Natural killer cell (primary cell): Measurements from ENCODE around the gene ATG4D. TPM values are rescaled to one million over a fixed set of nuclear protein-coding genes. Genes with fewer than 3 reads are reported as not detected.

Experiments
- ATAC-seq, 3 donors: fragments of 150-1000 bp in 2 of 3; fragments of 200-7000 bp in 1 of 3; cut with Tn5 transposase; 1 replicate in 1 of 3; 2 replicates in 2 of 3; pipeline ENCODE4 v1.10.0; 2021; ENCODE audit warnings: mild to moderate bottlenecking in 2 of 3, moderate library complexity in 2 of 3
- DNase-seq, 2 donors: peaks; one replicate each; pipeline versions ENCODE4 v3.0.0 to v3.0.0-alpha.2; 2013 to 2021; ENCODE audit warnings: mixed read lengths in 1 of 2
- H3K27ac ChIP-seq: one replicate; pipeline ENCODE4 v1.5.1; 2013; ENCODE audit warnings: mild to moderate bottlenecking, low read length
- H3K27me3 ChIP-seq: one replicate; pipeline ENCODE4 v1.6.1; 2013; ENCODE audit warnings: low read length; ENCODE audit not compliant: control insufficient read depth, insufficient read depth
- H3K36me3 ChIP-seq: one replicate; pipeline ENCODE4 v1.6.1; 2013; ENCODE audit warnings: low read length; ENCODE audit not compliant: control insufficient read depth, insufficient read depth
- H3K4me1 ChIP-seq: one replicate; pipeline ENCODE4 v1.6.1; 2013; ENCODE audit warnings: low read length; ENCODE audit not compliant: control insufficient read depth, insufficient read depth
- H3K4me3 ChIP-seq: one replicate; pipeline ENCODE4 v1.5.1; 2013; ENCODE audit warnings: low read length
- H3K9me3 ChIP-seq: one replicate; pipeline ENCODE4 v1.6.1; 2013; ENCODE audit warnings: low read length; ENCODE audit not compliant: control insufficient read depth, insufficient read depth
- H3K27ac Mint-ChIP-seq, 2 donors: one replicate each; pipeline ENCODE4 v1.8.0; 2022; ENCODE audit warnings: mild to moderate bottlenecking in 2 of 2, mixed read lengths in 2 of 2, moderate library complexity in 1 of 2
- H3K27me3 Mint-ChIP-seq, 2 donors: one replicate each; pipeline ENCODE4 v1.8.0; 2022; ENCODE audit warnings: low read depth in 2 of 2, mixed read lengths in 2 of 2
- H3K36me3 Mint-ChIP-seq: one replicate; pipeline ENCODE4 v1.8.0; 2022; ENCODE audit warnings: mixed read lengths
- H3K4me1 Mint-ChIP-seq, 2 donors: one replicate each; pipeline ENCODE4 v1.8.0; 2022; ENCODE audit warnings: mixed read lengths in 2 of 2
- H3K4me3 Mint-ChIP-seq: one replicate; pipeline ENCODE4 v1.8.0; 2022; ENCODE audit warnings: mild to moderate bottlenecking, moderate library complexity, mixed read lengths
- H3K9me3 Mint-ChIP-seq, 2 donors: one replicate each; pipeline ENCODE4 v1.8.0; 2022; ENCODE audit warnings: mixed read lengths in 2 of 2
- WGBS: methylation state at CpG from one replicate; pipeline ENCODE4 v1.1.7; 2013; ENCODE audit warnings: missing lambda C conversion rate; ENCODE audit not compliant: insufficient coverage; 5-methylcytosine and 5-hydroxymethylcytosine counted together
- intact Hi-C: fragments of 100-400 bp; cut with micrococcal nuclease; formaldehyde crosslinking; loops from one replicate; pipeline ENCODE4 v1.14.2; 2022
- total RNA-seq, 4 donors: library from RNA; stranded (reverse); fragments of 120-200 nt in 1 of 4; gene quantifications; one replicate each; pipeline versions ENCODE4 v1.2.3 to v1.2.4, GENCODE V29; 2013 to 2022
- TF ChIP-seq, protein P1 (sequence below): fragments of 200-600 bp; IDR thresholded peaks from one replicate; pipeline ENCODE4 v1.8.0; 2022; ENCODE audit warnings: antibody characterized with exemption

Gene ATG4D
- total RNA-seq, 3 donors from 2014 or later (not counting 1 experiment from before 2014, with no cell fraction given) = 128 to 155 (median 138) TPM

- Histone ChIP-seq H3K4me1 (peaks cover 33% of the 10 kb centered on the region), H3K9me3 (no peaks in the 10 kb centered on the region), H3K36me3 (peaks cover 45% of the 10 kb centered on the region), H3K27me3 (no peaks in the 10 kb centered on the region), H3K27ac (no peak overlapping the region), H3K4me3 (no peak overlapping the region)
- Mint-ChIP-seq H3K9me3 (no peaks in the 10 kb centered on the region), H3K27ac (no peak overlapping the region), H3K27me3 (no peaks in the 10 kb centered on the region), H3K4me3 (no peak overlapping the region), H3K4me1 (peaks cover 32 to 45% of the 10 kb centered on the region in 2 donors), H3K36me3 (no peaks in the 10 kb centered on the region)
- 96% methylated on average over 4 of the region's 5 CpGs for WGBS
- intact Hi-C loops = no loop called here
- TF ChIP-seq, protein P1, sequence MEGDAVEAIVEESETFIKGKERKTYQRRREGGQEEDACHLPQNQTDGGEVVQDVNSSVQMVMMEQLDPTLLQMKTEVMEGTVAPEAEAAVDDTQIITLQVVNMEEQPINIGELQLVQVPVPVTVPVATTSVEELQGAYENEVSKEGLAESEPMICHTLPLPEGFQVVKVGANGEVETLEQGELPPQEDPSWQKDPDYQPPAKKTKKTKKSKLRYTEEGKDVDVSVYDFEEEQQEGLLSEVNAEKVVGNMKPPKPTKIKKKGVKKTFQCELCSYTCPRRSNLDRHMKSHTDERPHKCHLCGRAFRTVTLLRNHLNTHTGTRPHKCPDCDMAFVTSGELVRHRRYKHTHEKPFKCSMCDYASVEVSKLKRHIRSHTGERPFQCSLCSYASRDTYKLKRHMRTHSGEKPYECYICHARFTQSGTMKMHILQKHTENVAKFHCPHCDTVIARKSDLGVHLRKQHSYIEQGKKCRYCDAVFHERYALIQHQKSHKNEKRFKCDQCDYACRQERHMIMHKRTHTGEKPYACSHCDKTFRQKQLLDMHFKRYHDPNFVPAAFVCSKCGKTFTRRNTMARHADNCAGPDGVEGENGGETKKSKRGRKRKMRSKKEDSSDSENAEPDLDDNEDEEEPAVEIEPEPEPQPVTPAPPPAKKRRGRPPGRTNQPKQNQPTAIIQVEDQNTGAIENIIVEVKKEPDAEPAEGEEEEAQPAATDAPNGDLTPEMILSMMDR = no peak
- DNase-seq (no peak), ATAC-seq (no peak)
Measured at GRCh38 chr19:10562609-10563008, 18.9 kb downstream of the ATG4D start.

DNA sequence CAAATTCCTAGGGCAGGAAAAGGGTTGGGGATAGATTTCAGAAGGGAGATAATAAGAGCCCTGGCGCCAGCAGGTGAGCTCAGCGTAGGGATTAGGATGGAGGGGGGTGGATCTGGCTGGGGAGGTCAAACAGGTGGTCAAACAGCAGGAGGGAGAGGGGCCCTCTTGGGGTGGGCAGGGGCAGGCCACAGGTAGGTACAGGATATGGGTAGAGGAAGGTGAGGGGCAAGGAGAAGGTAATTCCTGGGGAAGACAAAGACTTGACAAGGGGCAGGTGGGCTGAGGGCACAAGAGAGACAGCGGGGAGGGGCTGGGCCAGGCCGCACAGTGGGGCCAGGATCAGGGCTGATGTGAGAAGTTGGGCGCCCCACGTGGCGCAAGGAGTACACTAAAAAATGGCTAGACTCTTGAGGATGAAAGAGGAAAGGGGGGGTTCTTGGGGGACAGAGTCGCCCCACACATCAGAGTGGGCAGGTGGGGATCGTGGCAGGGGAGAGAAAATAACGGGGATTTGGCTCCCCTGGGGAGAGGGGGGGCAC, 21.4 kb downstream of the ATG4D start:
- H3K9me3 ChIP-seq = no peaks in the 10 kb centered on the region
- TF ChIP-seq, protein P1 = no peak
- H3K9me3 Mint-ChIP-seq = no peaks in the 10 kb centered on the region
- intact Hi-C loops = loop anchor here (5.0 kb wide), 2 partner anchors 87 to 133 kb away; partner anchors contain the start of gene ILF3
- 12% methylated on average over 10 of the region's 10 CpGs for WGBS
- peaks cover 40% of the 10 kb centered on the region for H3K4me1 ChIP-seq
- peak overlapping the region; percentile 99 for H3K4me3 ChIP-seq
- peak overlapping the region; percentile 93 for H3K27ac ChIP-seq
- ATAC-seq = peak in 1 of 3 donors; percentile 1
- peaks cover 23% of the 10 kb centered on the region for H3K36me3 ChIP-seq
- H3K4me1 Mint-ChIP-seq = peaks cover 47 to 59% of the 10 kb centered on the region in 2 donors
- peak overlapping the region; percentile 93 to 100 for H3K27ac Mint-ChIP-seq
- H3K4me3 Mint-ChIP-seq = peak overlapping the region; percentile 96
- peak in 1 of 2 donors; percentile 79 for DNase-seq
- H3K27me3 Mint-ChIP-seq = no peaks in the 10 kb centered on the region
- no peaks in the 10 kb centered on the region for H3K36me3 Mint-ChIP-seq
- no peaks in the 10 kb centered on the region for H3K27me3 ChIP-seq

GRCh38 chr19:10565567-10566407, 22.1 kb downstream of the ATG4D start, which contains the start of gene KRI1:
Gene KRI1, minus strand, starts transcription at chr19:10566010. Its CDS starts 11 bp downstream, at chr19:10565999.
- Mint-ChIP-seq H3K4me3 (peak within 1 kb of the TSS; percentile 96), H3K9me3 (no peaks in the 10 kb centered on the region), H3K27me3 (no peaks in the 10 kb centered on the region), H3K4me1 (peaks cover 47 to 62% of the 10 kb centered on the region in 2 donors), H3K27ac (peak within 1 kb of the TSS; percentile 93 to 100), H3K36me3 (no peaks in the 10 kb centered on the region)
- ATAC-seq (peak; percentile 38 to 71 (median 51)), DNase-seq (peak; percentile 98 to 100)
- TF ChIP-seq, protein P1 = no peak
- no peaks in the 10 kb centered on the region for H3K27me3 ChIP-seq
- WGBS = under 1% methylated on average over 94 of the region's 94 CpGs
- no peaks in the 10 kb centered on the region for H3K9me3 ChIP-seq
- peaks cover 16% of the 10 kb centered on the region for H3K36me3 ChIP-seq
- peaks cover 40% of the 10 kb centered on the region for H3K4me1 ChIP-seq
- intact Hi-C loops = loop anchor here (1.0 to 5.0 kb wide), 9 partner anchors 12 to 231 kb away; partner anchors contain the start of genes ILF3 and KEAP1
- H3K4me3 ChIP-seq = peak within 1 kb of the TSS; percentile 99
- H3K27ac ChIP-seq = peak within 1 kb of the TSS; percentile 93
